Measurements from ENCODE around the gene ORC4.
"Not testable (repeated sequence)": the region's sequence is repeated elsewhere in the genome, so short reads cannot be mapped to it uniquely, and the experiment has no call there.

GRCh38 chr2:148008411-148008810 lies 12.1 kb downstream of the ORC4 start:
- TF ChIP-seq POLR2A (IDR thresholded peaks at IDR 0.05; ENCODE audit: low read length); GATA1 (IDR thresholded peaks at IDR 0.05; ENCODE audit: low read depth, low read length): not testable (repeated sequence)
